GM21737 (cell line): ENCODE results near the gene KLHL1.
"Not testable (repeated sequence)": the region's sequence is repeated elsewhere in the genome, so short reads cannot be mapped to it uniquely, and the experiment has no call there.

ENCODE experiments used
- ATAC-seq: cut with Tn5 transposase; IDR thresholded peaks from one replicate; pipeline ENCODE4 v1.9.1; 2021; ENCODE audit warnings: mild to moderate bottlenecking, moderate library complexity; ENCODE audit not compliant: unreplicated experiment

KLHL1 gene, protein sequence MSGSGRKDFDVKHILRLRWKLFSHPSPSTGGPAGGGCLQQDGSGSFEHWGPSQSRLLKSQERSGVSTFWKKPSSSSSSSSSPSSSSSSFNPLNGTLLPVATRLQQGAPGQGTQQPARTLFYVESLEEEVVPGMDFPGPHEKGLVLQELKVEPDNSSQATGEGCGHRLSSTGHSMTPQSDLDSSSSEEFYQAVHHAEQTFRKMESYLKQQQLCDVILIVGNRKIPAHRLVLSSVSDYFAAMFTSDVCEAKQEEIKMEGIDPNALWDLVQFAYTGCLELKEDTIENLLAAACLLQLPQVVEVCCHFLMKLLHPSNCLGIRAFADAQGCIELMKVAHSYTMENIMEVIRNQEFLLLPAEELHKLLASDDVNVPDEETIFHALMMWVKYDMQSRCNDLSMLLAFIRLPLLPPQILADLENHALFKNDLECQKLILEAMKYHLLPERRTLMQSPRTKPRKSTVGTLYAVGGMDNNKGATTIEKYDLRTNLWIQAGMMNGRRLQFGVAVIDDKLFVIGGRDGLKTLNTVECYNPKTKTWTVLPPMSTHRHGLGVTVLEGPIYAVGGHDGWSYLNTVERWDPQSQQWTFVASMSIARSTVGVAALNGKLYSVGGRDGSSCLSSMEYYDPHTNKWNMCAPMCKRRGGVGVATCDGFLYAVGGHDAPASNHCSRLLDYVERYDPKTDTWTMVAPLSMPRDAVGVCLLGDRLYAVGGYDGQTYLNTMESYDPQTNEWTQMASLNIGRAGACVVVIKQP

DNA sequence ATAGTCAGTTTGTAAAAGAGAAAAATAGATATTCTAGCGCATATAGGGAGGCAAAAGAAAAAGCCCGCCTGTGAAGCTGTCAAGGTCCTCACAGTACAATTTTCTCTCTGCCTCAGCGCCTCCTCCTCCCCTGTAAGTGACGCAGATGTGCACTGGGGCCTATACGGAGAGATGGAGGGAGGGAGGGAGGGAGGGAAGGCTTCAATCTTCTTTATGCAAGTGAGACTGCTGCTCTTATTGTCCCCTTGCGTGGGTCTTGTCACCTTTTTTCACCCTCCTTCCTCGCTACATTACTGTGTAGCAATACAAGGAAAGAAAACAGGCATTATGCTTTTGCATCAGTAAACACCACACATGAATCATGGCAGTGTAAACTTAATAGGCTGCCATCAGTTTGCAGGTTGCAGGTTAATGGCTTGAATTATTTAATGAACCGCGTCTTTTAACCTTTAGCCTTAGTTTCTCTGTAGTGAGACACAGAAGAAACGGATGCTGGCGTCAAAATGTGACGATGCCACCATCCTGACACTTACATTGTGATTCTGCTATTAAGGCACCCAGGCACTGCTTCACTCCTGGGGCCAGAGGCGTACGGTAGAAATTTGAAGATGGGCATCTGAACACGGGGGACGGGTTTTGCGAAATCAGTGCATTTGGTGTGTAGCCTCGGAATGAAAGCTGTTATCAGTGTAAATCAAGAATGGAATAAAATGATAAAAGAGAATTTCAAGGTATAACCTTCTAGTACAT lies at the start of gene KLHL1:
Gene KLHL1 (minus strand): TSS at position 97 of the 750 bp plus-strand sequence. CDS start 753 bp downstream, outside the sequence.
- no peak for ATAC-seq

DNA sequence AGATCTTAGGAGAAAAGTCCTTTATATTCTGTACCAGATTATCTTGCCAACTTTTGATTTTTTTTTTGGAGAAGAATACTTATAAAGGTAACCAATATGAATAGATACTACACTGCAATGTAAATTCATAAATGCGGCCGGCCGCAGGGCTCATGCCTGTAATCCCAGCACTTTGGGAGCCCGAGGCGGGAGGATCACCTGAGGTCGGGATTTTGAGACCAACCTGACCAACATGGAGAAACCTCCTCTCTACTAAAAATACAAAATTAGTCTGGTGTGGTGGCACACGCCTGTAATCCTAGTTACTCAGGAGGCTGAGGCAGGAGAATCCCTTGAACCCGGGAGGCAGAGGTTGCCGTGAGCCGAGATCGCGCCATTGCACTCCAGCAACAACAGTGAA lies 34.4 kb upstream of the KLHL1 start:
- ATAC-seq, result not testable (repeated sequence)

DNA sequence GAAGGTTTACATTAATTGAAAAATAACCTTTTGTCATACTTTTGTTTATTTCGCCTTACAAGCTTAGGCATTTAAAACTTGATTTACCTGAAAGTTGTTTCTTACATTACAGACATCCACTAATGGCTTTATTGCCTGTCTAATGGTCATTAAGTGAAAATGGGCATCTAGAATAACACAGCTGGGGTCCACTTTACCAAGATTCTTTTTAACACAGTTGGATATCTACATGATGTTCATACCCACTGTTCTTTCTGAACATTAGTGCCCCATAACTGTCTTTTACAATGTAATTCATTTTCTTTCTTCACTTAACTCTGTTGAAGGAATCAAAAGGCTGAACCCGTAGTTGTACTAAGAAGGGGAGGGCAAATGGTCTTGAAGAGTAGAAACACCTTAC lies 19.8 kb upstream of the KLHL1 start:
- no peak for ATAC-seq

DNA sequence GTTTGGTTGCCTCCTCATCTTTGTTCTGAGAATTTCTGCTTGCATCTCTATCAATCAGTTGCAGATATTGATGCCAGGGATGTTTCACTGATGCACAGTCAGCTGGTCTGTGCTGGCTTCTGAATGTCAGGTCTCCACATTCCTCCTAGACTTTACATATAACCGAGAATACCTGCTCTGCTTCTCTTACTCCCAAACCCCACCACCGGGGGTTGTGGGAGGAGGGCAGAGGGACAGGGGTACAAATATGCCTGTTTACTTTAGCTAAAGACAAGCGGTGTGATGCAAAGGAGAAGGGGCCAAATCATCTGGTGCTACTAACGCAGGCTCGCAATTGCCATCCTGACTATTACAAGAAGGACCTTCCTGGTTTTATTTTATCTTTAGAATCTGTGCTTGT lies 17.4 kb upstream of the KLHL1 start:
- ATAC-seq, result no peak

DNA sequence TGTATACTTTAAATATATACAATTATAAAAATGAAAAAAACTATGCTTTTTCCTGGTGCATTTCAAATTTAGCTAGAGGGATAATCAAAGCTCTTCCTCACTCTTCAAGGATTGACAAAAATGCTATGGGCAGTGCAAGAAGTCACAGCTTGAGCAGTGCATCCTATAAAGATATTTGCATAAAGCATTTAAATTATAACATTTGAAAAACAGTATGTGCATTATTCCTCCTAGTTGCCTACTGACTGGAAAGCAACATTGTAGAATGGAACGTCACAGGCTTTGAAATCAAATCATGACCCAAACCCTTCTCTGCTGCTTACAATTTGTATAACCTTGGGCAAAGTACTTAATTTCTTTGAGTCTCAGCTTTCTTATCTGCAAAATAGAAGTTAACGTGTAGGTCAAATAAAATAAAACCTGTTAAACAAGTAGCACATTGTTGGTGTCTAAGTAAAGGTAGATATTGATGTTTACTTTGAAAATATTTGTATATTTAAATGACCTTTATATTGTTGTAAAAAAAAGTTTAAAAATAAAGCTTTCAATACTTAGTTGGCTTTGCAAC lies 9.2 kb upstream of the KLHL1 start:
- no peak for ATAC-seq

DNA sequence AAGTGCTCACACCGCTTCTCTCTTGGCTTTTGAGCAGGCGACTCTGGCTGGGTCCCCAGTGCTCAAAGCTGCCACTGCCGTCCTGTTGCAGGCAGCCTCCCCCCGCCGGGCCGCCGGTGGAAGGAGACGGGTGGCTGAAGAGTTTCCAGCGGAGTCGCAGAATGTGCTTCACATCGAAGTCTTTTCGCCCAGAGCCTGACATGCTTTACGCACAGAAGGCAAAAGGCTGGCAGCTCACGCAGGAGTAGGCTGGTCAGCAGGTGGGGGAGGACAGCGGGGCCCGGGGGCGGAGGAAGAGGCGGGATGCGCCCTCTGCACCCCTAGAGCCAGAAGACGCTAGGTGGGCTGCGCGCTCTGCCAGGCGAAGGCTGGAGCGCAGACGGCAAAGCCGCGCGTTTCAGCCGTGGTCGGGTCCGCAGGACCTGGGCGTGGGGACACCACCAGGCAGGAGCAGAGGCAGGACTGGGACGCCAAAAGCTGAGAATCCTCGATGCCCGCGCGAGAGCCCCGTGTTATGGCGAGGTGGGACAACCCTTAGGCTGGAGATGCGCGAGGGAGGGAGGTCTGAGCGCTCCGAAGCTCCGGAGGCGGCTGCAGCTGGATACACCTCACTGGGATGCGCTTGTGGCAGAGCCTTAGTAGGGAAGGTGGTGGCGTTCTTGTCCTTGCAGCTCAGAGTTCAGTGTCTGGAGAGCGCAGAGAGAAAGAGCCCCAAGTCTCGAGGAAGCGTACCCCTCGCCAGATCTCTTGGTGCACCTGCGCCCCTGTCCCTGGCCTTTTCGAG lies 562 bp downstream of the KLHL1 start, which contains the start of gene ATXN8OS:
Gene ATXN8OS (plus strand): TSS at position 329 of the 784 bp plus-strand sequence.
- no peak for ATAC-seq

DNA sequence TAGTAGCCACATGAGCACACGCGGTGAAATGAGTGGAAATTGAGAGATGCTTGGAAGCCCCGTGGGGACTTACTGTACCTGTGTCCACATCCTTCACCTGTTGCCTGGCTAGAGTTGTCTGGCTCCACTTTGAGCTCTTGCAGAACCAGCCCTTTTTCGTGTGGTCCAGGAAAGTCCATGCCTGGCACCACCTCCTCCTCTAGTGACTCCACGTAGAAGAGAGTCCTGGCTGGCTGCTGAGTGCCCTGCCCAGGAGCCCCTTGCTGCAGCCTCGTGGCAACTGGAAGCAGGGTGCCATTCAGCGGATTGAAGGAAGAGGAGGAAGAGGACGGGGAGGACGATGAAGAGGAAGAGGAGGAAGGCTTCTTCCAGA lies 1.1 kb downstream of the KLHL1 start:
- no peak for ATAC-seq

DNA sequence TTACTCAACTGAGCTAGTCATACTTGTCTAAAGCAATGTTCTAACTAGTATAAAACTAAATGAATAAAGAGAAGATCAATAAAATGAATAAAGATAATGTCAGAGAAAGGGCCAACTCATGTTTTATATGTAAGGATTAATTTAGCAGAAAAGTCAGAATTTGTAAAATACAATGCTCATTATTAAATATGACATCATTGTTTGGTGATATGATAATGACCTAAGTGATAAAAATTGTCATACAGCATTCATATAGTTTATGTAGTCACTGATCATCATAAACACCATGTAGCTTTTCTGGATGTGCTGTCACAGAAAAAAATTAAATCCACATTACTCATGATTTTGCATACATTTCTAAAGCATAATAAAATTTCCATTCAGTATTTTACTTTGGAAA lies 3.8 kb downstream of the KLHL1 start:
- ATAC-seq, result no peak

DNA sequence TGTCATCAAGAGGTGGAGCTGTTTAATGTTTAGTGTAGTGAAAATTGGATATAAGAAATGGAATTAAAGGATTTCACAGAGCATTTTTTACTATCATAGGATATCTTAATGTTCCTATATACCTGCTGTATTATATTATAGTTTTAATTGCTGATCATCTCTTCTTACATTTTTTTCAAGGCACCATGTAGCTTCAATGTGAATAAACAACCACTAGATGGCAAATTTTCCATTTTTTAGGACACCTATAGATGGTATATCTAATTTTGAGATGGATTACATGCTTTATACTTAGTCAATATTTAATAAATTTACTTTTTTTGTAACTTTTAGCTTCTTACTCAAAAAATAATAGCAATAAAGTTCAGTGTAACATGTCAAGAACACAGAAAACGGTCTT lies 9.6 kb downstream of the KLHL1 start:
- no peak for ATAC-seq

DNA sequence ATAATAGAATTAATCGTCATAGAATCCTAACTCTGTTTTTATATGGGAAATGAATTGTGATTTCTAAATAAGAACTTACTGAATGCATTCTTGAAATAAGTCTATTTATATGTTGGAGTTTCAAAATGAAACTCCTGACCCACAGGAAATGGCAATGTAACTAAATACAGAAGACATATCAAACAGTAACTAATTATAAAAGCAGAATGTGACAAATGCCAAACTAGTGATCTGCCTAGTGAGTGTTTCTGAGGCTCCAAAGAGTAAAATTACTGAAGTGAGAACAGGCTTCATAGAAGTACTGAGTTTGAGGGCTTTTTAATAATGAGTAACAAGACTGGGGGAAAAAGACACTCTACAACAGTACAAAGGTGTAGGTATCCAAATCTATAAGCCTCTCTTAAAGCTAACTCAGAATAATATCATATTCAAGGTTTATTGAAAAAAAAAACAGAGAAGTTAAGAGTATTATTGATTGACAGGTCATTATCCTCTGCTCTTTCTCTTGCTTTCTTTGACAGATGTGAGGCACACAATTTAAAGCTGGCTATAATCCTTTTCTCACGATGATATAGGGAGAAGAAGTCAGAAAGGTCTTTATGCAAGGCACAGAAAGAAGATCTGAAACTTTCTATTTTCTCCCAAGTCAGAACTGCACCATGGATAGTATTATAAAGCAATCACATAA lies 18.1 kb downstream of the KLHL1 start:
- ATAC-seq, result peak; percentile 92

DNA sequence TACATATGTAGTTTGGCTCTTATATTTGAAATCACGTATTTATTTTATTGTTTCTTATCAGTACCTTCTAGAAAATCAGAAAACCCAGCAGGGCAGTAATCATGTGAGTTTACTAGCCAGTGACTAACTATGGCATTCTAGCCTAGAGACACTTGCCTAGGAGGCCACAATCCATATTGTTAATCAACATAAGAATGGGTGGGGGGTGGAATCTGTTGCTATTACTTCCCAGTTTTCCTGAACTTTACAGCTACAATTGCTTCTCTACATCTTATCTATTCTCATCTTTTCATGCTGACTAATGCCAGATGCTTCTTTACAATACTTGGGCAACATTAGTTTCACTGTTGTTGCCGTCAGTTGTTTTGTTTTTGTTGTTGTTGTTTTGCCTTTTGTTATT lies 19.3 kb downstream of the KLHL1 start:
- no peak for ATAC-seq

DNA sequence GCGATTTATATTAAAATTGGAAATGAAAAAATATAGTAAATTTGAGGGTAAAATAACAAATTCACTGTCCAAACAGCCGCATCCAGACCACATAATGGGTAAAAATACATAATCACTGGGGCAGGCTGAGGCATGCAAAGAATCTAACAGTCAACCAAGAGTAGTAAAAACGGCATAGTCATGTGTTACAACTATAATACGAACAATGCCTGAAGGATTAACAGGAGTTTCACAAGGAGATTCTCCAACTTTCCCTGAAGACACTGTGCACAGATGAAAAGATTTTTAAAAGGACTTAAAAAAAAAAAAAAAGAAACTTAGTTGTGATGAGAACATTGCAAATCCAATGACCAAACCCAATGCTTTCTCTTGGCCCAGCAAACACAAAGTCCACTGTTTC lies 21.0 kb downstream of the KLHL1 start:
- no peak for ATAC-seq

DNA sequence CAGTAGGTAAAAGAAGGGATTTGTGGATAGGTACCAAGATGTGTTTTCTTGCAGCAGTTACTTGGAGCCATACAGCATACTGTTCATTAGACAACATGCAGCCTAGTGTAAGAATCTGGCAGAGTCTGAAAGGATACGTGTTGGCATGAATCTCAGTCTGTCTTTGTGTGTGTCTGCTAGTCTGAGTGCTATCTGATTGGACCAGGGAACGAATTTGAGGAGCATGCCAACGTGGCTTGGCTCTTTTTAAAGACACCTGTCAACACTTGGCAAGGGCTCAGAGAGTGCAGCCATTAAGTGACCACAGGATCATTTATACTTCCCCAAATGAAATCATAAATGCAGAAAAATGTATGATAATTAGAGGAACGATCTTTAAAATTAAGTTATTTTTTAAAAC lies 28.2 kb downstream of the KLHL1 start:
- ATAC-seq, result no peak

DNA sequence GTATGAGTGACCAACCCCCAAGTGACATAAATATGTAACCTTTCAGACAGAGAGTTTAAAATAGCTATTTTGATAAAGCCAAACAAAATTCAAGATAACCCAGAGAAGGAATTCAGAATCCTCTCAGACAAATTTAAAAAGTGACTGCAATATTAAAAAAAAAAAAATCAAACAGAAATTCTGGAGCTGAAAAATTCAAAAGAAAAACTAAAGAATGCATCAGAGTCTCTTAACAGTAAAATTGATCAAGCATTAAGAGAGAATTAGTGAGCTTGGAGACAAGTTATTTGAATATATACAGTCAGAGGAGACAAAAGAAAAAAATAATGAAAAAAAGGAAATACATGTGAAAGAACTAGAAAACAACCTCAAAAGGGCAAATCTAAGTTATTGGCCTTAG lies 53.7 kb downstream of the KLHL1 start:
- no peak for ATAC-seq

DNA sequence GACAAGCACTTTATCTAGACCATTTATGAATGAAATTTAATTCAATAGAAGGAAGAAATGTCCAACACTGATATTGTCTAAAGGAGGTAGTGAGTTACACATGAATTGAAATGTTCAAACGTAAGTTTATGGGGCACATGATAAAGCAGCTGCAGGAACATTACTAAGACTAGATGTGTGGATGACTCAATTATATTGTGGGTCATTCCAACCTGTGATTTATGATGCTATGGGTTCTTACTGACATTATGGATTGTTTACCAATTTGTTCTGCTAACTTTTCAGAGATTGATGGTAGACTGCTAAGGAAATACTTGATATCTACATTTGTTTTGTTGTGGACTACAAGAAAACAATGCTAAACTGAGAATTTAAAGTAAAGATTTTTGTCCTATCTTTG lies 56.7 kb downstream of the KLHL1 start:
- ATAC-seq, result no peak

DNA sequence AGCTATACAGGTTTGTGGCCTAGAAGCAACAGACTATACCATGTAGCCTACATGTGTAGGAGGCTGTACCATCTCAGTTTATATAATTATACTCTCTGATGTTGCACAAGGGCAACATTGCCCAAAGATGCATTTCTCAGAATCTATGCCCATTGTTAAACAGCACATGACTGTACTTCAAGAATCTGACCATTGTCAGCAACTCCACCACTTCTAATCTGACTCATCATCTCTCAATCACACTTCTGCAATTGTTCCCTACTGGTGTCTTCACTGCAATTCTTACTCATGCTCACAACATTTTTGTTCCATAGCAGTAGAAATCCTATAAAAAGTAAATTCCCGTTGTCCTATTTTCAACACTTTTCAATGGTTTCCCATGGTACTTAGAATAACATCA lies 64.6 kb downstream of the KLHL1 start:
- no peak for ATAC-seq

DNA sequence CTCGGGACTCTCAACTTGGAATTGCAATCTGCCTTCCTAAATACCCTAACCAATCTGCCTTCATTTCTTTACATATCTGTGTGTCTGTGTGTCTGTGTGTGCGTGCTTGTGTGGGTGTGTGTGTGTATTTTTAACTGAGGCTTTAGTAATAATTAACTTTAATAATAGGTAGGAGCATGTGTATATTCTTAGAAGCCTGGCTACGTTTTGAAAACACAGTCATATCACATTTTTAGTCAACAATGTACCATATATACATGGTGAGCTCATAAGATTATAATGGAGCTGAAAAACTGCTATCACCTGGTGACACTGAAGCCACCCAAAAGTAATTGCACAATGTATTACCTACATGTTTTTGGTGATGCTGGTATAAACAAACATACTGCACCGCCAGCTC lies 66.1 kb downstream of the KLHL1 start:
- no peak for ATAC-seq

DNA sequence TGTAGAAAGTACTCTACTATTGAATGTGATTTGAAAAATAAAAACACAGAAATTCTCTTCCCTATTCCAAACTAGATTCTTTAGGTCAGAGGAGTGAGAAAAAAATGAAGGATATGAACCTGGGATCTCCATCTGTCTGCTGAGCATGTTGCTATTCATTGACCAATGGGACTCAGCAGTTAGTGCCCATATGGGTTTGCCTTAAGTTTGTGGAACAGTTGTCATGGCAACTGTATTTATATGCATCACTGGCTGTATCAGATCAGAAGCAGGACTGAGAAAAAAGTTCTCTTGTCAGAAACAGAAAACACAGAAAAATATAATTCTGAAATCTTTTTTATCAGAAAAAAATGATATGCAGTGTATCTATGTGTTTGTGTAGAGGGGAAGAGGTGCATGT lies 74.0 kb downstream of the KLHL1 start:
- ATAC-seq, result no peak

DNA sequence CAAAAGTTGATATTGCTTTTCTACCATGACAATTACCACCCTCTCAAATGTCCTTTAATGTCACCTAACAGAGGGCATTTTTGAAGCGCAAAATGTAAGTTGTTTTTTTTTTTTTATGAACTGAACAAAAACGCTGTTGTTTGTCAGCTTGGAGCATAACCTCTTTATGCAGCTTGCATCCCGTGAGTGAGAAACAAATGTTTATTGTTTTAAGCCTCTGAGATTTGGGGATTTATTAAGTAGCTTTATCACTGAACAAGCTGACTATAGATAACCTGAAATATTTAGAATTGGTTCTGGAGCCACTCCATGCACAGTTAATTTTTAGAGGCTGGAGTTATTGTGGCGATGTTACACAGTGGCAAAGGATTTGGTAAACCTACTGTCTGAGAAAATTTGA lies 80.7 kb downstream of the KLHL1 start:
- no peak for ATAC-seq

DNA sequence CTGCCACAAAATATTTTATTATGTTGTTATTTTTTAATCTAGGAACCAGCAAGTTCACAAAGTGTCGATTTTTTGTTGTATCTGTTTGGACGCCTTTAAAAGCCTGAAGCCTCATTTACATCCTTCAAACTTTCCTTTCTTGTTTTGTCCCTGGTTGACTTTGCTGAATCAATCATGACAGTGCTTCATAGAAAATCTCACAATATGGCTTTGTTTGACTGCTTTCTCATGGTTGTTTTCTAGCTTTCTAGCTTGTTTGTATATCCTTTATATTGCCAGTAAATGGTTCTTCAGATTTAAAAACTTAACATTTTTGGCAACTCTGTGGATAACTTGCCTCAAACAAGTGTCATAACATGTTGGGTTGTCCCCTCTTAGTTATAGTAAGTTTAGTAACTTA lies 84.7 kb downstream of the KLHL1 start:
- no peak for ATAC-seq
